ENCODE measurements around the gene TBL3.

DNA sequence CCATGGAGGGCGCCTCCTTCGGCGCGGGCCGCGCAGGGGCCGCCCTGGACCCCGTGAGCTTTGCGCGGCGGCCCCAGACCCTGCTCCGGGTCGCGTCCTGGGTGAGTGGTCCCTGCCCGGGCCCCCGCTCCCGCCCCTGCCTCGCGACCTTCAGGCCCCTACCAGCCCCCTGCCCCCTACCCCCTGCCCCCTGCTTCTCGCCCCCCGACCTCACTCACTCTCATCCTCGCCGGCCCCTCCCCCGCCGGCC, 18.2 kb downstream of the TBL3 start:
- TF ChIP-seq JUNB (IDR thresholded peaks at IDR 0.05) = no peak
- no peak for TF ChIP-seq JUN (IDR thresholded peaks at IDR 0.05)
- no peak for TF ChIP-seq POLR2A (IDR thresholded peaks at IDR 0.05; ENCODE audit: low read length)
- no peak for TF ChIP-seq CTCF (IDR thresholded peaks at IDR 0.05)
- TF ChIP-seq EP300 (IDR thresholded peaks at IDR 0.05) = no peak
- TF ChIP-seq MAX (IDR thresholded peaks at IDR 0.05) = no peak
- TF ChIP-seq, protein P1, sequence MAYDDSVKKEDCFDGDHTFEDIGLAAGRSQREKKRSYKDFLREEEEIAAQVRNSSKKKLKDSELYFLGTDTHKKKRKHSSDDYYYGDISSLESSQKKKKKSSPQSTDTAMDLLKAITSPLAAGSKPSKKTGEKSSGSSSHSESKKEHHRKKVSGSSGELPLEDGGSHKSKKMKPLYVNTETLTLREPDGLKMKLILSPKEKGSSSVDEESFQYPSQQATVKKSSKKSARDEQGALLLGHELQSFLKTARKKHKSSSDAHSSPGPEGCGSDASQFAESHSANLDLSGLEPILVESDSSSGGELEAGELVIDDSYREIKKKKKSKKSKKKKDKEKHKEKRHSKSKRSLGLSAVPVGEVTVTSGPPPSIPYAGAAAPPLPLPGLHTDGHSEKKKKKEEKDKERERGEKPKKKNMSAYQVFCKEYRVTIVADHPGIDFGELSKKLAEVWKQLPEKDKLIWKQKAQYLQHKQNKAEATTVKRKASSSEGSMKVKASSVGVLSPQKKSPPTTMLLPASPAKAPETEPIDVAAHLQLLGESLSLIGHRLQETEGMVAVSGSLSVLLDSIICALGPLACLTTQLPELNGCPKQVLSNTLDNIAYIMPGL (CRISPR knock-in tag; IDR thresholded peaks at IDR 0.05; ENCODE audit: borderline replicate concordance) = no peak
- TF ChIP-seq SMC3 (IDR thresholded peaks at IDR 0.05) = no peak
- TF ChIP-seq KDM1A (IDR thresholded peaks at IDR 0.05; ENCODE audit: low read depth) = no peak
- no peak for TF ChIP-seq RFX5 (IDR thresholded peaks at IDR 0.05)
- TF ChIP-seq ESRRA (IDR thresholded peaks at IDR 0.05; ENCODE audit: borderline replicate concordance, low read length) = no peak
- TF ChIP-seq RCOR1 (IDR thresholded peaks at IDR 0.05; ENCODE audit: low read depth, low read length) = no peak
- no peak for TF ChIP-seq CEBPB (IDR thresholded peaks at IDR 0.05)
